Dedifferentiated amniotic fluid mesenchymal stem cell (primary cell): ENCODE data around the gene BBS9.
A peak's percentile ranks its signal among the peaks of the same experiment; 100 is the strongest.
"Not testable (repeated sequence)": the region's sequence is repeated elsewhere in the genome, so short reads cannot be mapped to it uniquely, and the experiment has no call there.

Source experiments
- DNase-seq: peaks from one replicate; pipeline ENCODE4 v3.0.0-alpha.2; 2016; ENCODE audit errors: extremely low spot score

The BBS9 gene

DNA sequence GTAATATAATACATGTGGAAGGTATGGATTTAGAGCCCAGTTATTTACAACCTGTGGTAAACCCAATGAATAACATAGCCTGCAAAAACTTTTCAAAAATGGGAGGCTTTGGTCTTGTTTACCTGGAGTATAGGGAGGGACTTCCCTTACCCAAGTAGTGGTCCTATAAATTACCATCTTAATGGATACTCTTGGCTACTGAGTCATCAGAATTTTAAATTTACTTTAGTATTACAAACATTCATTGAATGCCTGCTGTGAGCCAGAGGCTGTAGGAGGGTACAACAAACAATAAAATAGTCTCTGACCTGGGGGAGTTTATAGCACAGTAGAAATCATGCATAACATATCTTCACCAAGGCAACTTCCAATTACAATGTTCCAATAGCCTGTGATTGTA lies 365.1 kb downstream of the BBS9 start:
- DNase-seq = no peak

- DNase-seq = peak; percentile 32
Measured at GRCh38 chr7:33495207-33495606, 365.8 kb downstream of the BBS9 start.

DNA sequence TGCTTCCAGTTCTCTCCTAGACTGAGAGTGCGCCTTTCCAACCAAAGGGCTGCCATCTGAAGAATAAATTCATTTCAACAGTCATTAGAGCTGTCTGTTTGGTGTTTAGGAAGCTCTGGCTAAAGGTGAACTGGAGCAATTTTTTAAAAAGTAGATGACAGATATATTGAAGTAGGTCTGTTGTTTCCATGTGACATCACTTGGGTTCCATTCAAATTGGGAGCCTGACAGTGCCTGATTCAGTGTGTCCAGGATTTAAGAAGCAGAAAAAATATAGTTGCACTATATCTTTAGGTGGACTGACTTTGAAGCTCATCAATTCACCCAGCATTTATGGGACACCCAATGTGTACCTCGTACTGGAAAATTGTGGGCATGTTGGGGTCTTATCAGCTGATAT lies 367.7 kb downstream of the BBS9 start:
- no peak for DNase-seq

DNA sequence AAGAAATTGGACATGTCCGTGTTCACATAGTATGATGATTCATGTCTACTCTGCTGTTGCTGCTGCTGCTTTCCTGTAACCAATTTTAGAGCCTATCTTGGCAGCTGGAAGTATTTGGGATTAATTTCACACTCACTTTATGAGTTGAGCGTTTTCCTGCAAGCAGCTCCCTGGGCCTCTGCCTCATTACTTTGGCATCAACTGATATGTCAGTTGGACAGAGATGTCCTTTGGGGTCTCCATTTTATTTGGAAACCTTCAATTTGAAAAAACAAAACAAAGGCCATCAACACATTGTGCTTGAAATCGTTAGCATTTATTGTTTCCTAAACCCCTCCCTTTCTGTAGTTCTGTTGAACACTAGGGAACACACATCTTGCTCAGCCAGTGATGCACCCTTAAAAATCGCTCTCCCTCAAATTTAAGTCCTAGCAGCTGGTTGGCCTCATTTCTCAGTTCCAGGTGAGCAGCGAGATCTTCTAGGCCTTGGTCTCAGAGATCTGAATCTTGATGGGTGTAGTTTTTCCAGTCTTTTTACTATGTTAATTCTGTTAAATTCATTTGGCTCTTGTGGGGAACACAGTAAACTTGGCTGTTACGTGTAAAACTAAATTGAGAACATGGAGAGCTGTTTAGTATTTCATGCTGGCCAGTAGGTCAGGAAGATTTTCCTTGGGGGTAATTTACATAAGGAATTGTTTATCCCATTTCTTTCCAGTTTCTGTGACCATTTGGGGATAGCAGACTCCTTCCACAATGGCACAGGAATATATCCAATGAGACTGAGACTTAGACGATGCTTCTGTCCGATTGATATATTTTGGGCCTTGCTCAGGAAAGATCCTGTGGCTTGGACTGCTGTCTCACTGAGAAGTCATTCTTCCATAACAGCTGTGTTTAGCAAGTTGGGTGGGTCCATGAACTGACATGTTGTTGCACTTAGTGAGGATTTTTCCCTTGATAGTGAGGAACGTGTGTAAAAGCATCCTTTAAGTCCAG lies 371.6 kb downstream of the BBS9 start:
- DNase-seq = no peak

DNA sequence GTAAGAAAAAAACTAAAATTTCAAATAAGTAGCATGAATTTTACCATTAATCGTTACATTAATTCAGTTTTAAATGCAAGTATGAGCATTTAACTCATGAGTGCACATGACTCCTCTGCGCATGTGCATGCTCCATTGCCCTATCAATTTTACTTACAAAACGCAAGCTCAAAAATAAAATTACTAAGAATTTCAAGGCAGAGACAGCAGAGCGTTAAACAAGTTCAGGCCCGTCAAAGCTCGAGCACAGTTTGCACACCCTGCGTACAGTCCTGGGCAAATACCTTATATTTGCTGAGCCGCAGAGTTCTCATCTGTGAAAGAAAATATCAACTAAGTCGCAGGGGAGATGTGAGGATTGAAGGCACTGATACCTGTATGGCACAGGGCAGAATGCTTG lies 373.6 kb downstream of the BBS9 start:
- DNase-seq = no peak

GRCh38 chr7:33503736-33504135 lies 374.4 kb downstream of the BBS9 start:
- DNase-seq = no peak

GRCh38 chr7:33504266-33504665 lies 374.9 kb downstream of the BBS9 start:
- DNase-seq = no peak

GRCh38 chr7:33509206-33509605 lies 379.8 kb downstream of the BBS9 start:
- DNase-seq = no peak

- DNase-seq = no peak
Measured at GRCh38 chr7:33511778-33512177, 382.4 kb downstream of the BBS9 start.

- DNase-seq = no peak
Measured at GRCh38 chr7:33516568-33516967, 387.2 kb downstream of the BBS9 start.

- no peak for DNase-seq
Measured at GRCh38 chr7:33517191-33517590, 387.8 kb downstream of the BBS9 start.

- not testable (repeated sequence) for DNase-seq
Measured at GRCh38 chr7:33527008-33527407, 397.6 kb downstream of the BBS9 start.

GRCh38 chr7:33527613-33528012 lies 398.2 kb downstream of the BBS9 start:
- DNase-seq = not testable (repeated sequence)

GRCh38 chr7:33529070-33529469 lies 399.7 kb downstream of the BBS9 start:
- DNase-seq = no peak

GRCh38 chr7:33530664-33531063 lies 401.3 kb downstream of the BBS9 start:
- no peak for DNase-seq

GRCh38 chr7:33531888-33532287 lies 402.5 kb downstream of the BBS9 start:
- no peak for DNase-seq

DNA sequence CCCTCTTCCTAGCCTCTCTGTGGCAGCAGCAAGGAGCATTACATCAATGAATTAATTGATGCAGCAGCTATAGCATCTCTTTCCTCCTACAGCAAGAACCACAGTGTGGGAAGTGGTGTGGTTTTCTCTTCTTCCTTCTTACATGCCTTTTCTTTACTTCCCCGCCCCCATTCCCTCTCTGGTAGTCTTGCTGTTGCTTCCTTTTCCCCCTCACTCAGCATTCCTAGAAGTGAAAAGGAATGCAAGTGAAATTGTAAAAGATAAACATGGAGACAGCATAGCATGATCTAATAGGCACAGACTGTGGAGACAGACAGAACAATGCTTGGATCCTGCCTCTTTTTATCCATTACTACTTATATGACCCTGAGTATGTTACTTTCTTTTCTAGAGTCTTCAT lies 405.5 kb downstream of the BBS9 start:
- DNase-seq = no peak

DNA sequence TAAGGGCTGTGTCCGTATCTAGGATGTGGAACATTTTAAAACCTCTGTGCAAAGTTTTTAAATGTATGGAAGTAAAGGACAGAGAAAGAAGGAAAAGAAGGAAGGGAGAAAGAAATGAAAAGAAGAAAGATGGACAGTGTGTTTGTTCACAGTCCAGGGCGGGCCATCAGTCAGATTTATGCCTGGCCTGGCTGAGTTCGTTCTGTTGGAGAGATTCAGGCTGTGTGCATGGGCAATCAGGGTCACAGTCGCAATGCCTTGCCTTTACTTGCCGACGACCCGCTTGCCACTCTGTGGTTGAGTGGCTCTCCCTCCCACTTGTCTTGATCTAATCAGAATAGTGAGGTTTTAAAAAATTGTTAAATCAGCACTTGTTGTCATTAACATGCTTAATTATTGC lies 406.6 kb downstream of the BBS9 start:
- DNase-seq = no peak

GRCh38 chr7:33536398-33537103 lies 407.2 kb downstream of the BBS9 start:
- no peak for DNase-seq

DNA sequence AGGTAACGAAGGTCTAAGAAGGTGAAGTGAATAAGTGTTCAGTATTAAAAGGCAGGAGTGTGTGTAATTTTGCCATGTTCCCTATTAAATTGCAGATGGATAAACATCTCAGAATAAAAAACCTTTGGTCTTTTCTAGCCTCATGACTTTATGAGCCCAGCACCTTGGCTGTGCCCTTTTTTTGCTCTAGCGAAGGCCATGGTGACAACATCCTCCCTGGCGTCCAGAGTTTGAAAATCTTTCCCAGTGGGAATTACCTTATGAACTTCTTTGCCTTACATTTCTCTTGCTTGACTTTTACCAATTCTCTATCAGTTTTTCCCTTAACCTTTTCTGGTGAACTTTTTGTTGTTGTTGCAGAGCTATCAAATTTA lies 407.7 kb downstream of the BBS9 start:
- DNase-seq = no peak

GRCh38 chr7:33539198-33539597 lies 409.8 kb downstream of the BBS9 start:
- no peak for DNase-seq

DNA sequence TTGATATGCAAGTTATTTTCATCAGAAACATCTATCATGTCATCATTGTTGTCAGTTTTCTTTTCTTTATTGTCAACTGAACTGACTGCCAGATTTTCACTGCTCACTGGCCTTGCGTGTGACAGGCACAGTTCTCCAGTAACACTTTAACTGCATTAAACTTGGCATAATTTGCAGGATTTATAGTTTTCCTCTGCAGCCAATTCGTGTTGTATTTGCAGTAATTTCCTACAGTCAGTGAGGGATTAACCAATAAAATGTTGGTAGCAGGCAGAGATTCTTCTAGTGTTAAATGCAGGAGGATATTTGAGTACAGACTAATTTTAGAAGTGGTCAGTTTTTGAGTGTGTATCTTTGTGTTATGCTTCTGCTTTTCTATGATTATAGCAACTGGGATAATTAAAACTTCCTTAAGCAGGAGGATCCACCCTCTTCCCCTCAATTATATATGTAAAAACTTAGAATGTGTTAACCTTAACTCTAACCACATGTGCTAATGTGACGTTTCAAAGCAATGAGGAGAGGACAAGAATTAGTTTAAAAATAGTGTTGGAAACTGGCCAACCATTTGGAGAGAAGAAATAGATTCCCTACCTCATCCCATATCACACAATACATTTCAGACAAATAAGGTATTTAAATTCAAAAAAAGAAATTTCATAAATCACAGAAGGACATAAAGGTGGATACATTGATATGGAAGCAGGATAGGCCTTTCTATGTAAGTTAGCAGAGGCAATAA lies 410.5 kb downstream of the BBS9 start:
- DNase-seq = no peak
